Panc1 (cell line): ENCODE measurements around the gene CYB5B. TPM values are rescaled to one million over a fixed set of nuclear protein-coding genes. Genes with fewer than 3 reads are reported as not detected.

Experiments used
- ATAC-seq: fragments of 200-7000 bp; cut with Tn5 transposase; 2 replicates; pipeline ENCODE4 v1.9.1; 2020; ENCODE audit warnings: mild to moderate bottlenecking, moderate library complexity
- BruUV-seq: library from RNA; stranded (reverse); fragments of 400-500 nt; replicated peaks from 2 replicates; lab custom pipeline; 2021; lab: Mats Ljungman, UMichigan
- CTCF ChIA-PET: fragments of 300-600 bp; sonication (Branson Sonifier 250); formaldehyde crosslinking; loops from one replicate; lab custom pipeline; 2022; ENCODE audit warnings: antibody characterized with exemption; lab: Charles Lee
- POLR2A ChIA-PET: fragments of 300-600 bp; sonication (Branson Sonifier 250); formaldehyde crosslinking; loops from one replicate; lab custom pipeline; 2022; ENCODE audit warnings: antibody characterized with exemption; lab: Charles Lee
- DNase-seq: peaks from one replicate; pipeline ENCODE4 v3.0.0-alpha.2; 2010; ENCODE audit warnings: low read depth, low spot score
- H3K27ac ChIP-seq: 2 replicates; pipeline ENCODE4 v1.5.1; 2011; ENCODE audit warnings: mild to moderate bottlenecking, low read length, inconsistent platforms
- H3K27me3 ChIP-seq: fragments of 200-500 bp; sonication (Bioruptor generic); 2 replicates; pipeline ENCODE4 v1.6.0; 2014; ENCODE audit warnings: low read length, inconsistent platforms; ENCODE audit not compliant: control insufficient read depth, insufficient read depth
- H3K36me3 ChIP-seq: fragments of 200-500 bp; sonication (Bioruptor generic); 2 replicates; pipeline ENCODE4 v1.5.1; 2014; ENCODE audit warnings: inconsistent platforms, mild to moderate bottlenecking, low read length, moderate library complexity; ENCODE audit not compliant: control insufficient read depth, insufficient read depth
- H3K4me1 ChIP-seq: 2 replicates; pipeline ENCODE4 v1.5.1; 2011; ENCODE audit warnings: inconsistent platforms, mild to moderate bottlenecking, low read length, moderate library complexity; ENCODE audit not compliant: control insufficient read depth, insufficient read depth
- H3K4me3 ChIP-seq, 2 experiments: 2 replicates each; pipeline ENCODE4 v1.5.1; 2011 to 2012; ENCODE audit warnings: low read depth in 2 of 2, low read length in 2 of 2, mild to moderate bottlenecking in 2 of 2, inconsistent platforms in 1 of 2, moderate library complexity in 1 of 2
- H3K9me3 ChIP-seq: fragments of 200-500 bp; sonication (Bioruptor generic); 2 replicates; pipeline ENCODE4 v1.5.1; 2014; ENCODE audit warnings: low read depth, mild to moderate bottlenecking, inconsistent platforms, low read length, moderate library complexity; ENCODE audit not compliant: control insufficient read depth, insufficient read depth
- CTCF ChIP-seq: fragments of 450-650 bp; IDR thresholded peaks from 2 replicates; pipeline ENCODE4 v1.5.1; 2017; ENCODE audit warnings: mild to moderate bottlenecking
- POLR2AphosphoS5 ChIP-seq: IDR thresholded peaks from 2 replicates; pipeline ENCODE4 v1.6.1; 2012; ENCODE audit warnings: mild to moderate bottlenecking, low read depth, low read length, moderate library complexity
- REST ChIP-seq, 2 experiments: IDR thresholded peaks; 2 replicates each; pipeline ENCODE4 v1.6.1; 2011 to 2012; ENCODE audit warnings: low read depth in 2 of 2, control low read depth in 1 of 2, low read length in 1 of 2, mild to moderate bottlenecking in 1 of 2, moderate library complexity in 1 of 2; ENCODE audit not compliant: insufficient read depth in 1 of 2
- SIN3A ChIP-seq: IDR thresholded peaks from 2 replicates; pipeline ENCODE4 v1.6.1; 2012; ENCODE audit warnings: low read depth, mild to moderate bottlenecking, low read length, moderate library complexity, borderline replicate concordance; ENCODE audit not compliant: insufficient read depth
- TCF7L2 ChIP-seq: IDR thresholded peaks from 2 replicates; pipeline ENCODE4 v1.6.1; 2011; ENCODE audit warnings: mild to moderate bottlenecking, low read depth, low read length, inconsistent platforms
- in situ Hi-C: cut with HindIII; loops from 2 replicates; pipeline ENCODE4 v1.10.0; 2016; ENCODE audit warnings: low sequenced_read_pairs, low pct_unique_long_range_greater_than_20kb
- intact Hi-C: fragments of 100-400 bp; cut with micrococcal nuclease; formaldehyde crosslinking; loops from one replicate; pipeline ENCODE4 v1.10.0; 2022; ENCODE audit not compliant: unreplicated experiment
- total RNA-seq: library from RNA; stranded (reverse); gene quantifications from one replicate; pipeline ENCODE4 v1.2.1, GENCODE V29; 2021; ENCODE audit not compliant: unreplicated experiment

Gene CYB5B
- total RNA-seq, 1 experiment from 2014 or later: 326 TPM

- H3K27ac ChIP-seq: no peak overlapping the region; the same call in 1 of the 2 replicates
- ChIA-PET POLR2A (no interaction called here), CTCF (no interaction called here)
- H3K4me1 ChIP-seq: peaks cover 10% of the 10 kb centered on the region
- BruUV-seq: no TSS peak
- H3K9me3 ChIP-seq: no peaks in the 10 kb centered on the region
- H3K36me3 ChIP-seq: no peaks in the 10 kb centered on the region
- no peaks in the 10 kb centered on the region for H3K27me3 ChIP-seq
- TF ChIP-seq REST (IDR thresholded peaks at IDR 0.05; ENCODE audit: insufficient read depth in 1 of 2, low read depth in 2 of 2, low read length in 1 of 2) (no peak), POLR2AphosphoS5 (no peak), TCF7L2 (no peak), CTCF (no peak), SIN3A (no peak)
- intact Hi-C loops (no loop called here), in situ Hi-C loops (no loop called here)
- ATAC-seq (no peak), DNase-seq (no peak)
- H3K4me3 ChIP-seq: no peak overlapping the region
These were observed 62.3 kb downstream of the CYB5B start for GRCh38 chr16:69486724-69487123.

DNA sequence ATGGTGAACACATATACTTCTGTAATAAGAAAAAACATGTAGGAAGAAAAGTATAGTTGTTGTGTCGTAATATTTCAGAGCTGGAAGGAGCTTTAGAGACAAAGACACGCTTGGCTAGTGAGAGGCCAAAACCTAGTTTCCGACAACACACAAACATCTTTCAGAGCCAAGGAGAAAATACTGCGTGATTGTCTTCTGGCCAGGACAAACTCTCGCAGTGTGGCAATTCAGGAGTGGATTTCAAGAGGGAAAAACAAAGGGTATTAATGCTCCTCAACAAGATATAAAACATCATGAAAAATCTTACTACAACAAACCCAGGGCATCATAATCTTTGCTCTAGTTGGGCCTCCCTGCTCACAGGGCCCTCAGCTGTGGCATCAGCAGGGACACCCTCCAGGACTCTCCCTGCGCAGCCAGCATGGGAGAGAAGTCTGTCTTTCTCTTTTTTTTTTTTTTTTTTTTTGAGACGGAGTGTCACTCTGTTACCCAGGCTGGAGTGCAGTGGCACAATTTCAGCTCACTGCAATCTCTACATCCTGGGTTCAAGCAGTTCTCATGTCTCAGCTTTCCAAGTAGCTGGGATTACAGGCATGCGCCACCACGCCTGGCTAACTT is 66.4 kb downstream of the CYB5B start:
- DNase-seq (no peak), ATAC-seq (no peak)
- no peak overlapping the region for H3K4me3 ChIP-seq
- BruUV-seq: no TSS peak
- no peaks in the 10 kb centered on the region for H3K36me3 ChIP-seq
- in situ Hi-C loops (no loop called here), intact Hi-C loops (no loop called here)
- no peak for TF ChIP-seq TCF7L2
- H3K27me3 ChIP-seq: no peaks in the 10 kb centered on the region
- H3K4me1 ChIP-seq: no peaks in the 10 kb centered on the region; the same call in 1 of the 2 replicates
- CTCF ChIA-PET: no interaction called here
- POLR2A ChIA-PET: interaction anchor here (0.7 kb wide), 1 partner anchor 155 kb away, joined by 7 read pairs; no protein-coding TSS in a partner anchor
- no peaks in the 10 kb centered on the region for H3K9me3 ChIP-seq
- H3K27ac ChIP-seq: no peak overlapping the region; the same call in 1 of the 2 replicates

DNA sequence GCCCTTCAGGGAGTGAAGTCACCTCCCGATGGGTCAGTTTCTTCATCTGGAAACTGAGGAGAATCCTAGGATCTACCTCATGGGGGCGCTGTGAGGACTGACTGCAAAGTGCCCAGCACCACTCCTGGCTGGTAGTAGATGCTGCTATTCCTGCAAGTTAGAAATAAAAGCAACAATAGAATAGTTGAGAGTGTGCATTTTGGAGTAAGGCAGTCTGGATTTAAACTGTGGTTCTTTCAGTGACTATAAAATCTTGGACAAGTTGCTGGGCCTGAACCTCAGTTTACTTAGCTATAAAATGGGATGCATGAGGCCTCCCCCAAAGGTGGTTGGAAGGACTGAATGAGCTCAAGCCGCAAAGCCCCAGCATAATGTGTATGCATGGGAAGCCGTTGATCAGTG is 70.6 kb downstream of the CYB5B start:
- intact Hi-C loops: no loop called here
- no peaks in the 10 kb centered on the region for H3K36me3 ChIP-seq
- no peak overlapping the region for H3K4me3 ChIP-seq
- DNase-seq: no peak
- in situ Hi-C loops: no loop called here
- TF ChIP-seq REST (IDR thresholded peaks at IDR 0.05; ENCODE audit: insufficient read depth in 1 of 2, low read depth in 2 of 2, low read length in 1 of 2) (no peak), POLR2AphosphoS5 (no peak), TCF7L2 (no peak), CTCF (no peak; the same call in 1 of the 2 replicates), SIN3A (no peak)
- ChIA-PET CTCF (no interaction called here), POLR2A (no interaction called here)
- no peak overlapping the region for H3K27ac ChIP-seq
- H3K9me3 ChIP-seq: no peaks in the 10 kb centered on the region
- H3K4me1 ChIP-seq: peaks cover 4% of the 10 kb centered on the region; the same call in 1 of the 2 replicates
- ATAC-seq: peak; percentile 54; the same call in 1 of the 2 replicates
- no TSS peak for BruUV-seq
- no peaks in the 10 kb centered on the region for H3K27me3 ChIP-seq
